ENCODE data around the gene CRTAC1. TPM values are rescaled to one million over a fixed set of nuclear protein-coding genes. Genes with fewer than 3 reads are reported as not detected.
A peak's percentile ranks its signal among the peaks of the same experiment; 100 is the strongest.

Gene CRTAC1
- total and polyA plus RNA-seq, 10 of the 15 experiments (the other 5 are each of a cell fraction or from before 2014, with no cell fraction given) = 0.10 TPM; not detected in 9

GRCh38 chr10:98029149-98030092 is 1.0 kb downstream of the CRTAC1 start (continued):
- TF ChIP-seq MEF2B (IDR thresholded peaks at IDR 0.05; ENCODE audit: partially characterized antibody, poor library complexity, severe bottlenecking) = no peak
- TF ChIP-seq ESRRA (IDR thresholded peaks at IDR 0.05; ENCODE audit: low read length) = no peak

GRCh38 chr10:98028168-98028770 is 2.2 kb downstream of the CRTAC1 start:
- POLR2A ChIA-PET = no interaction called here
- intact Hi-C loops (cut with micrococcal nuclease; ENCODE audit: unreplicated experiment) = loop anchor here (1.0 kb wide), 1 partner anchor 114 kb away; no protein-coding TSS in a partner anchor
- no TSS peak for BruUV-seq (replicated peaks)
- peak; percentile 88 for ATAC-seq
- Histone ChIP-seq H3K9ac (ENCODE audit: control insufficient read depth, insufficient read depth, low read length) (no peak overlapping the region), H3K4me2 (ENCODE audit: control insufficient read depth, insufficient read depth) (no peak overlapping the region), H3K4me3 (no peak overlapping the region), H3K36me3 (ENCODE audit: control insufficient read depth in 2 of 2, insufficient read depth in 2 of 2, low read length in 1 of 2) (no peaks in the 10 kb centered on the region), H2AFZ (ENCODE audit: control insufficient read depth, low read depth, low read length) (no peak overlapping the region), H3K27ac (ENCODE audit: control insufficient read depth, insufficient read depth) (no peak overlapping the region), H4K20me1 (ENCODE audit: control insufficient read depth, insufficient read depth) (no peaks in the 10 kb centered on the region), H3K79me2 (ENCODE audit: control insufficient read depth, insufficient read depth, low read length) (no peaks in the 10 kb centered on the region), H3K27me3 (replicated peaks in 1 of 2; ENCODE audit: control insufficient read depth in 2 of 2, insufficient read depth in 2 of 2, low read length in 1 of 2) (peaks cover 6% of the 10 kb centered on the region in 2 experiments), H3K4me1 (ENCODE audit: control insufficient read depth, insufficient read depth, low read length) (no peaks in the 10 kb centered on the region), H3K9me3 (replicated peaks; ENCODE audit: control insufficient read depth, insufficient read depth, low read length) (no peaks in the 10 kb centered on the region)
- WGBS (ENCODE audit: insufficient coverage, insufficient replicate concordance, low lambda C conversion rate, missing lambda C conversion rate) = 15% methylated on average over 11 of the region's 11 CpGs
- CTCF ChIA-PET = interaction anchor here (0.5 to 3.6 kb wide), 14 partner anchors 9 to 738 kb away, joined by 3 to 29 read pairs (median 4); no protein-coding TSS in a partner anchor
- RAD21 ChIA-PET (ENCODE audit: unreplicated experiment) = interaction anchor here (1.0 to 2.2 kb wide), 3 partner anchors 8 to 113 kb away, joined by 3 to 6 read pairs (median 6); no protein-coding TSS in a partner anchor
- in situ Hi-C loops (cut with MboI) = no loop called here
- no peak for DNase-seq (ENCODE audit: low read depth, low spot score)
- TF ChIP-seq SMC3 (IDR thresholded peaks at IDR 0.05; ENCODE audit: borderline replicate concordance, low read length) = peak; percentile 31; the same call in 1 of the 2 replicates
- TF ChIP-seq RAD21 (IDR thresholded peaks at IDR 0.05; ENCODE audit: insufficient read depth, low read depth, low read length) = peak; percentile 37
- peak; percentile 76 to 86 (median 82) for TF ChIP-seq CTCF (IDR thresholded peaks at IDR 0.05 in 2 of 3, conservative IDR thresholded peaks at IDR 0.05 in 1 of 3; ENCODE audit: control insufficient read depth in 2 of 3, extremely low read depth in 1 of 3, insufficient read depth in 1 of 3, low read depth in 3 of 3, low read length in 3 of 3)
- TF ChIP-seq FOS (IDR thresholded peaks at IDR 0.05; ENCODE audit: borderline replicate concordance, extremely low read depth, insufficient read length) = no peak
- TF ChIP-seq NFIC (IDR thresholded peaks at IDR 0.05; ENCODE audit: low read depth, low read length) = no peak
- FAIRE-seq = peak; percentile 70
- SMC1A ChIA-PET (ENCODE audit: uncharacterized antibody, unreplicated experiment) = interaction anchor here (1.5 kb wide), 1 partner anchor 13 kb away, joined by 8 read pairs; no protein-coding TSS in a partner anchor

All from GM12878 (cell line).